ENCODE measurements around the gene C14orf39. TPM values are rescaled to one million over a fixed set of nuclear protein-coding genes. Genes with fewer than 3 reads are reported as not detected.
"Not testable (repeated sequence)": the region's sequence is repeated elsewhere in the genome, so short reads cannot be mapped to it uniquely, and the experiment has no call there.

Gene C14orf39
- total RNA-seq, 1 donor from 2014 or later = not detected

DNA sequence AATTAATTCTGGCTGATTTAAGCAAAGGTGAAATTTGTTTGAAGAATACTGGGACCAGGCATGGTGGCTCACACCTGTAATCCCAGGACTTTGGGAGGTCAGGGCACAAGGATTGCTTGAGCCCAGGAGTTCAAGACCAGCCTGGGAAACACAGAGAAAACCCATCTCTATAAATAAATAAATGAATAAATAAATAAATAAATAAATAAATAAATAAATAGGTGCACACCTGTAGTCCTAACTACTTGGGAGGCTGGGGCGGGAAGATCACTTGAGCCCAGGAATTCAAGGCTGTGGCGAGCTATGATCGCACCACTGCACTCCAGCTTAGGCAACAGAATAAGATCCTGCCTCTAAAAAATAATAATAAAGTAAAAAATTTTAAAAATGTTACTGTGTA lies 4.4 kb upstream of the C14orf39 start:
- DNase-seq = no peak

DNA sequence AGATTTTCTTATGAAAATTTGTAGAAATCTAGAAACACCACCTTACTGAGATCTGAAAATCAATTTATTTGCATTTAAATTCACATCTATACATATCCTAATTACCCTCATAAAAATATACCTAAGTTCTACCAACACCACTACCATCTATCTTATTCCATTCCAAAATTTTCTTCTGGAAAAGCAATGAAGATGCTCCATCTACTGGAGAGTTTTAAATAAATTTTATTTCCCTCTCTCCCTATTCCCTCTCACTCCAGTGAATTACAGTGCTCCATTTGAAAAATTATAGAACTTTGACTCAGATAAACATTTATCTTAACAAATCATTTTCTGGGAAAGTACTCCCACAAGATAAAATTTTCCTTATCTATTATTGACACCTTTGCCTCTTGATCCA lies 2.3 kb upstream of the C14orf39 start:
- no peak for DNase-seq

DNA sequence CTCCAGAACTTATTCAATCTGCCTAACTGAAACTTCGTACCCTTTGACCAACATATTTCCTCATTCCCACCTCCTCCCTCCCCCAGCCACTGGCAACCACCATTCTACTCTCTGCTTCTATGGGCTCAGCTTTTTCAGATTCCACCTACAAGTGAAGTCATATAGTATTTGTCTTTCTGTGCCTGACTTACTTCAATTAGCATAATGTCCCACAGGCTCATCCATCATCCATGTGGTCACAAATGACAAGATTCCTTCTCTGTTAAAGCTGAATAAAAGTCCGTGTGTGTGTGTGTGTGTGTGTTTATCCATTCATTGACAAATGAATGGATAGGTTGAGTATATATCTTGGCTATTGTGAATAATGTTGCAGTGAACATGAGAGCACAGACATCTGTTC lies 1.3 kb upstream of the C14orf39 start:
- no peak for DNase-seq

DNA sequence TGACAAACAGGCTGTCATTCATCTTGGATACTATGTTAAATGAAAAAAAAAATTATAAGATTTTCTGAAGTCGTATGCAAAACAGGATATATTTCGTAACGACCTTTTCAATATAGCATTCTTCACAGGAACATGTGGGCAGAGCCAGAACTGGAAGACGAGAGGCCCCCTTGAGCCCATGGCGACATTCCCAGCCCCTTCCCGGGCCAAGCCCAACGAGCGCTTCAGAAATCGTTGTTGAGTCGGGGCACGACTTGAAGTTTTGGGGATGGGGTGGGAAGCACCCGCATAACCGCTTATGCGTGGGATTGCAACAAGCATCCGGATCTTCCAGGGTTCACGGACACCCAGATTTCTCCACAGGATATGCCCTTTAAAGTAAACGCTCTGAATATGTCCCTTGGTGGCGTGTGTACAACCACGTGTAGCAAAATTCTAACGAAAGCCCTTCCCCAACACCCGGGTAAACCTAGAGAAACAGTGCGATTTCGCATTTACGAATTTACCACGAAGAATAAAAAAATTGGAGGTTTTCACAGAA lies 736 bp downstream of the C14orf39 start:
- DNase-seq = no peak

DNA sequence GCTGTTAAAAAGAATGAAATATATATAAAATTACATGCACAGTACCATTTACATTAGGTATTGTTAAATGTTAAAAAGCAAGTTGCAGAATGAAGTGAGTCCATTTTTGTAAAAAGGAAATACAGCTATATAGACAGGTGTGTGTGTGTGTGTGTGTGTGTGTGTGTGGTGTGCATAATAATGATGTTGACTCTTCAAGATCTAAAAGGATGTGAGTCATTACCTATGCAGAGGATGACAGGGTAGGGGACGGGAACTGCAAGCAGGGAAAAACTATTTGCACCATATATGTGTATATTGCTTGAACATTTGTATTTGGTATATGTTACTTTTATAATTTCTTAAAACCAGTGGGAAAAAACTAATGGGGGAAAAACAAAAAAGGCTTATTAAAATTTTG lies 3.1 kb downstream of the C14orf39 start:
- peak; percentile 21 for DNase-seq

DNA sequence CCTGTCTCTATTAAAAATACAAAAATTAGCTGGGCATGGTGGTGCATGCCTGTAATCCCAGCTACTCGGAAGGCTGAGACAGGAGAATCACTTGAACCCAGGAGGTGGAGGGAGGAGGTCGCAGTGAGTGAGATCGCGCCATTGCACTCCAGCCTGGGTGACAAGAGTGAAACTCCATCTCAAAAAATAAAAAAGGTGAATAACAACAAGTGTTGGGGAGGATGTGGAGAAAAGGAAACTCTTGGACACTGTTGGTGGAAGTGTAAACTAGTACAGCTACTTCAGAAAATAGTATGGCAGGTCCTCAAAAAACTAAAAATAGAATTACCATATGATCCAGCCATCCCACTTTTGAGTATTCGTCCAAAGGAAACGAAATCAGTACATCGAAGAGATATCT lies 5.6 kb downstream of the C14orf39 start:
- not testable (repeated sequence) for DNase-seq

DNA sequence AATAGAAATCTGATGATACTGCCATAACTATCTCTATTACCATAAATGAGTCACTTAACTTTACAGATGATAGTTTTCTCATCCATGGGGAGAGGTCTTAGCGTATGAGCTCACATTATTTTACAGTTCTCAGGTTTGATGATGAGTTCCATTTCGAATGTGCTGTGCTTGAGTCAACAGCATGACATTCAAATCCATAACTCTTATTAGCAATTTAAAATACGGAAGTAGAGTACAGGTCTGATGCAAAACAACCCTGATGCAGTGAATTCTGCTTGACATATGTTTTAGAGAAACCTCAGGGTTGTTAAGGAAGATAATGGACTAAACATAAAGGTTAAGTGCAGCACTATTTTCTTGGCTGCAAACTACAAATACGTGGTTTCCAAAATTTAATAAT lies 30.0 kb downstream of the C14orf39 start:
- no peak for DNase-seq

DNA sequence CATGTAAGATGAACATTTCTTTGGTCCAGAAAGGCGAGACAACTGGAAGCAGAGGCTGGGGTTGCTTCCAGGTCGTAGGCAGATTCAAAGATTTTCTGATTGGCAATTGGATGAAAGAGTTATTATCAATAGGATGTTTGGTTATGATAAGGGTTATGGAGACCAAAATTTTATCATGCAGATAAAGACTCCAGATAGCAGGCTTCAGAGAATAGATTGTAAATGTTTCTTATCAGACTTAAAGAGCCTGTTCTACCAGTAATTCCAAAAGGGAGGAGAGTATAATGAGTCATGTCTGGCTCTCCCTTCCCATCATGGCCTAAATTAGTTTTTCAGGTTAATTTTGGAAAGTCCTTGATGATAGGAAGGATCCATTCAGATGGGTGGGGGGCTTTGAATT lies 55.6 kb downstream of the C14orf39 start:
- no peak for DNase-seq

DNA sequence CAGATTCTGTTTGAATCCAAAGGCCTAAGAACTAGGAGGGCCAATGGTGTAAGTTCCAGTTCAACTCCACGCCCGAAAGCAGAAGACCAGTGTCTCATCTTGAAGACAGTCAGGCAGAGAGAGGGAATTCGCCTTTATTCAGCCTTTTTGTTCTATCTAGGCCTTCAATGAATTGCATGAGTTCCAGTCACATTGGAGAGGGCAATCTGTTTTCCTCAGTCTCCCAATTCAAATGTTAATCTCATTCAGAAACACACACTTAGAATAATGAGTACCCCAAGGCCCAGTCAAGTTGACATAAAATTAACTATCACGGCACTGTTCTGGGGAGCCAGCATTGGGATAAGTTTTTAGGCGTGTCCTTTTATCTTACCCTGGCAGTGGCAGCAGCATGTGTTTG lies 65.8 kb downstream of the C14orf39 start:
- DNase-seq = no peak

DNA sequence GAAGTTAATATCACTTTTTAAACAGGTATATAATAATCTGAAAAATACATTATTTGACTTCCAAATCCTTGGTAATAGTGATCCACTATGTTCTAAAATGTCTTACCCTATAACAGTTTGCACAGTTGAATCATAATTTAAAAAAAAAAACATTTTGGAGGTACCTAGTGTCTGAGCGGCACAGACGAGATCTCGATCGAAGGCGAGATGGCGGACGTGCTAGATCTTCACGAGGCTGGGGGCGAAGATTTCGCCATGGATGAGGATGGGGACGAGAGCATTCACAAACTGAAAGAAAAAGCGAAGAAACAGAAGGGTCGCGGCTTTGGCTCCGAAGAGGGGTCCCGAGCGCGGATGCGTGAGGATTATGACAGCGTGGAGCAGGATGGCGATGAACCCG lies 88.3 kb downstream of the C14orf39 start:
- not testable (repeated sequence) for DNase-seq

DNA sequence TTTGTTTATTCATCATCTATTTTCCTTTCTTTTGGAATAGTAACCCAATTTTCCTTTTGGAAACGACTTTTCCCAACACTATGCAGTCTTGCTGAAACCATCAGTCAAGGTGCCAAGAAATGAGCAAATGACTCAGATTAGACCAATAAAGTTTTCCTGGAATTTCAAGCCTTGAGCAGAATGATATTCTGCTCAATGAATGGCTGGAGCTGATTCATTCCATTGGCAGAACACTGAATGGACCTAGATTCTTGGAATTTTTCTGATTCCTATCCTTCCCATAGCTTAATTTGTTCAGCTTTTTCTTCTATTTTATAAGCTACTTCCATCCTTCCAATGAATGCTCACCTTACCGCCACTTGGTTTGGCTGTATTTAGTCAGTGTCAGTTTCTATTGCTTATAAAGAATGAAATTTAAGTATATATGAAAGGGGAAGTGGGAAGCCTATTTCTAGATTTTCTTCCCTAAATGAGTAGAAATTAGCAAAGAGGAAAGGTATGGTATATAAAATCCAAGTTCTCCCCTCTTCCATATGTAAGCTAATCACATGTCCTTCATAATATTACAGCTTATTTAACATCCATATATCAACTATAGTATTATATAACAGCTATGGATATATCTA lies 89.0 kb downstream of the C14orf39 start:
- DNase-seq = no peak

Other genes with a start within 250 kb of the C14orf39 start
- 23.1 and 42.1 TPM in 2 replicates for gene PPM1A, start 236.8 kb downstream of the C14orf39 start, total RNA-seq
- gene SIX6, start 23.1 kb upstream of the C14orf39 start, total RNA-seq = not detected in 2 replicates
- gene SIX1, start 163.4 kb upstream of the C14orf39 start, total RNA-seq = 0.17 TPM in 1 of 2 replicates, not detected in the other
- gene SIX4, start 238.3 kb upstream of the C14orf39 start, total RNA-seq = 0.51 and 1.0 TPM in 2 replicates
- gene MNAT1, start 248.7 kb upstream of the C14orf39 start, total RNA-seq = 52.6 and 59.6 TPM in 2 replicates

Measured in dermis blood vessel endothelial cell (primary cell).